RPMI8226 (cell line): Measurements from ENCODE around the gene SPRED1.

Experiments used
- DNase-seq: peaks from one replicate; pipeline ENCODE4 v3.0.0-alpha.2; 2015

Gene SPRED1

DNA sequence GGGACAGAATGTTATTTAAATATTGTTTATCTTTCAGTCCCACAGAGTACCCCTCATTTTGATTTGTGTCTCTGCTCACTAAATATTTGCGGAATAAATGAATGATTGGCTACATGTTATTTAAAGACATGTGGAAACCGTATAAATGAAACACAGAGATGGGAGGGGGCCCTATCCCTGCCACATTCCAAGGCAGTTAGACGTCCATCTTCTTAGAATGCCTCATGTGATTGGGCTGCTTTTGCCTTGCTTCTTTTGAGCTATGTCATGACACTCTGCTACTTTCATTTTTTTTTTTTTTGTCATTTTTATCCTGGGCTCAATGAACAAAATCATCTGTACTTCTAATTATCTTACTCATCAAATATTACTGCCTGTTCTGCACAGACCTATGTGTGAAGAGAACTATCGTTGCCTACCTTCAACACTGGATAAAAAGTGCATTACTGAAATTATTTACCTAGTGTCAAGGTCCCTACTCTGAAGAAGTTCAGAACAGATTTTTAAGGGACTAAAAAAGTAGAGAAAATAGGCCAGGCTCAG is 117.4 kb downstream of the SPRED1 start:
- DNase-seq, result no peak

- DNase-seq, result no peak
These were observed 120.4 kb downstream of the SPRED1 start for GRCh38 chr15:38373016-38373415.

DNA sequence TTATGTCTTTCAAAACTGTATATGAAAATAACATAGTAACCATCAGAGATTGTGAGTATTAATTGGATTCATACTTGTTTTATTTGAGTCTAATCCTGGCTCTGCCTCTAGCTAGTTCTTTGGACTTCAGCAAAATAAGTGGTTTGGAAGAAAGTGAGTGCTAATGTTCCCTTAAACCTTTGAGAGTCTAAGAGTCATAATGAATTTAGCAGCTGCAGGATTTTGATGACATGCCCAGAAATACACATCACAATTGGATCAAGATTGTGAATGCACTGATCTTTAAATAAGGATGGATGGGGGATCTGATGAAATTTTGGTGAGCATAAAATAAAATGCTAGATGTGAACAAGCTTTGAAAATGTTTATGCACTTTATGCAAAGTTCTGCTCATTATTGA is 121.4 kb downstream of the SPRED1 start:
- no peak for DNase-seq

DNA sequence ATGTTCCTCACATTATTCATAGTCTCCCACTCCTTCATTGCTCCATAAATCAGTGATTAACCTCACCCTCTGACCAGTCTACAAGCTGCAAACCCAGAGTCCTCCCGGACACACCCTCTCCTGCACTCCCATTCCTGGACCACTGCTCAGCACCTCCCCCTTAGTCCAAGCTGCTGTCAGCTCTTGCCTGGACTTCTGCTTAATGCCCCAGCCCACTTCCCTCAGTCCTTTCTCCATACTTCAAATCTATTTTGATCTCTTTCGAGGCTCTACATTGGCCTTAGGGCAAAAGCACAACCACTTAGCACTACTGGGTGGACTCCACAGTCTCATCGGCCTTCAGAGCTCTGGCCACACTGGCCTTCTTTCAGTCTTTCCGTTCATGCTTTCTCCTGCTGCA is 121.9 kb downstream of the SPRED1 start:
- DNase-seq, result no peak

- DNase-seq, result no peak
These were observed 123.4 kb downstream of the SPRED1 start for GRCh38 chr15:38376081-38376480.

GRCh38 chr15:38377636-38378035 is 125.0 kb downstream of the SPRED1 start:
- no peak for DNase-seq

- no peak for DNase-seq
These were observed 125.5 kb downstream of the SPRED1 start for GRCh38 chr15:38378161-38378560.

DNA sequence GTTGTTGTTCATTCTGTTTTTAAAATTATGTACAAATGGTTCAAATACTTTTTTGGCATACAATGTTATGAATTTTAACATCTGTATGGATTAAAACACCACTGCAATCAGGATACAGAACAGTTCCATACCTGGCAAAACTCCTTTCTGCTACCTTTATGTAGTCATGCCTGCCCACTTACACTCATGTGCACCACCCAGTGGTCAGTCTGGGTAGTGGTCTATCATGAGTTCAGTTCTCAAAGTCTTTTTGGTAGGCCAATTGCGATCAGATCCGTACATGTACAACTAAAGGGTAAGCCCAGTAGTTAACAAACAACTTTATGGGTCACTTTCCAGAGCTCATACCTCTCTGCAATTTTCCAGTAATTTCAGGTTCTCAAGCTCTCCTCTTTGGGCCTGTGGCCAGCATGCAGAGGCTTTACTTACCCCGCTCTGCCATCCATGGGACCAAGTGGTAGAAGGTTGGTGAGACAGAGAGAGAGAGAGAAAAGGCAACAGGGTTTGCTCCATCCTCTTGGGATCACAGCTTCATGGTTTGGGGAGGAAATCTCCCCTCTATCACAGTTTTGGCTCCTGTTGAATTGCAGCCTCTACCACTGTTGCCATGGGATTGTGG is 137.4 kb downstream of the SPRED1 start:
- DNase-seq, result peak; percentile 66

GRCh38 chr15:38391191-38391590 is 138.6 kb downstream of the SPRED1 start:
- no peak for DNase-seq

DNA sequence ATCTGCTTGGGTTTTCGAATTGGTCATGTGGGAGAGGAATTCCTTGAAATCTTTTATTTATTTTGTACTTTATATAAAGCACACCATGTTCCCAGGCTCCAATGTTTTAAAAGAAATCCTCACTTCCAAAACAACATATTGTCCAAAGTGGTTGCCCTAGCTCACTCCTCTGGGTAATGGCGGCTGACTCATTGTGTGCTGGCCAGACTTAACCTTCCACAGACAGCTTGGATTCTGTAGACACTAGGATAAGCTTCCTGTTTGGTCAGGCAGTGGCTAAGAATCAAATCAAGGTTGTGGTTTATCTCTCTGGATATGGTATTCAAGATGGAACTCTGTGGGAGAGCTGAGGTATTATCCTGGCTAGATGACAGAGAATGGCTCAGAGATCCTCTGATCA is 145.5 kb downstream of the SPRED1 start:
- DNase-seq, result no peak

- no peak for DNase-seq
These were observed 148.5 kb downstream of the SPRED1 start for GRCh38 chr15:38401106-38401505.

DNA sequence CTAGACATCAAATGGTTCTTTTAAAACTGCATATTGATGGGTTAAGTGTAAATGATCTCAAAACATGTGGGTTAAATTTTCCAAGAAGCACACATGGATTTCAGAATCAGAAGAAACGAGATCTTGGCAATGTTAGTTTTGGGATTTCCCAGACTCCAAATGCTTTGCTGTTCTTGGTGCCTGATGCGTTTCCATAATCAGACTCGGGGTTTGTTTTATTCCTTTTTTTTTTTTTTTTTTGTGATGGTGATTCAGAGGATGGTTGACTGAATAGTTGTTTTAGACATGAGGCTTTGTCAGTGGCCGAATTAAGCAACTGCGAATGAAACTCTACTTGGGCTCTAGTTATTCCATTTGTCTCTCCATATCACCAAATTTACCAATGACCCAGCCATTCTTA is 149.1 kb downstream of the SPRED1 start:
- no peak for DNase-seq

GRCh38 chr15:38406436-38406835 is 153.8 kb downstream of the SPRED1 start:
- no peak for DNase-seq
